OCI-LY1 (cell line): Measurements from ENCODE around the gene MPHOSPH8.
"Not testable (repeated sequence)": the region's sequence is repeated elsewhere in the genome, so short reads cannot be mapped to it uniquely, and the experiment has no call there.

Experiments used
- H2AFZ ChIP-seq: fragments of 200-600 bp; sonication (generic), shearing (Covaris generic); 2 replicates; pipeline ENCODE4 v1.6.0; 2014; ENCODE audit warnings: antibody characterized with exemption, mild to moderate bottlenecking, low read length
- H3F3A ChIP-seq: fragments of 200-600 bp; sonication (generic), shearing (Covaris generic); 2 replicates; pipeline ENCODE4 v1.6.0; 2014; ENCODE audit warnings: mild to moderate bottlenecking, antibody characterized with exemption, low read length, moderate library complexity; ENCODE audit not compliant: insufficient read depth
- H3K27ac ChIP-seq: fragments of 200-600 bp; sonication (generic); 2 replicates; pipeline ENCODE4 v1.5.1; 2014; ENCODE audit warnings: low read length, mixed run types, mild to moderate bottlenecking, low read depth; ENCODE audit not compliant: poor library complexity, severe bottlenecking
- H3K27me3 ChIP-seq: fragments of 200-600 bp; sonication (generic); 2 replicates; pipeline ENCODE4 v1.6.0; 2014; ENCODE audit warnings: antibody characterized with exemption, mild to moderate bottlenecking, low read length, moderate library complexity; ENCODE audit not compliant: insufficient read depth
- H3K36me3 ChIP-seq: fragments of 200-600 bp; sonication (generic); 2 replicates; pipeline ENCODE4 v1.6.1; 2014; ENCODE audit warnings: mild to moderate bottlenecking, antibody characterized with exemption, low read length, moderate library complexity, mixed read lengths; ENCODE audit not compliant: insufficient read depth
- H3K4me1 ChIP-seq: fragments of 200-600 bp; sonication (generic); 2 replicates; pipeline ENCODE4 v1.5.1; 2014; ENCODE audit warnings: mild to moderate bottlenecking, low read length, moderate library complexity; ENCODE audit not compliant: insufficient read depth, severe bottlenecking
- H3K4me2 ChIP-seq: fragments of 200-600 bp; sonication (generic), shearing (Covaris generic); 2 replicates; pipeline ENCODE4 v1.6.1; 2014; ENCODE audit warnings: low read length
- H3K4me3 ChIP-seq: fragments of 200-600 bp; sonication (generic); 2 replicates; pipeline ENCODE4 v1.5.1; 2014; ENCODE audit warnings: low read length, low read depth, mild to moderate bottlenecking, mixed read lengths; ENCODE audit not compliant: poor library complexity, severe bottlenecking
- H3K79me2 ChIP-seq: fragments of 200-600 bp; shearing (Covaris generic); 2 replicates; pipeline ENCODE4 v1.6.1; 2016; ENCODE audit warnings: mixed run types, low read length, mixed read lengths; ENCODE audit not compliant: insufficient read depth
- H3K9ac ChIP-seq: fragments of 200-600 bp; sonication (generic), shearing (Covaris generic); 2 replicates; pipeline ENCODE4 v1.6.1; 2014; ENCODE audit warnings: mild to moderate bottlenecking, low read length, mixed read lengths
- H3K9me2 ChIP-seq: fragments of 200-600 bp; sonication (generic), shearing (Covaris generic); 2 replicates; pipeline ENCODE4 v1.6.1; 2014; ENCODE audit warnings: low read depth, mild to moderate bottlenecking, low read length, mixed read lengths
- H3K9me3 ChIP-seq: fragments of 200-600 bp; shearing (Covaris generic); 2 replicates; pipeline ENCODE4 v1.6.1; 2014; ENCODE audit warnings: low read length, mixed read lengths
- H4K20me1 ChIP-seq: fragments of 200-600 bp; sonication (generic), shearing (Covaris generic); 2 replicates; pipeline ENCODE4 v1.6.0; 2016; ENCODE audit warnings: mild to moderate bottlenecking, low read length; ENCODE audit not compliant: insufficient read depth
- CTCF ChIP-seq: fragments of 200-600 bp; sonication (generic), shearing (Covaris generic); IDR thresholded peaks from 2 replicates; pipeline ENCODE4 v1.5.1; 2017; ENCODE audit warnings: mild to moderate bottlenecking, antibody characterized with exemption, low read length, moderate library complexity, mixed read lengths
- EZH2 ChIP-seq: fragments of 200-600 bp; sonication (generic), shearing (Covaris generic); IDR thresholded peaks from 2 replicates; pipeline ENCODE4 v1.8.0; 2017; ENCODE audit warnings: borderline replicate concordance, mixed run types, mild to moderate bottlenecking, antibody characterized with exemption, low read length, moderate library complexity, mixed read lengths

The MPHOSPH8 gene

DNA sequence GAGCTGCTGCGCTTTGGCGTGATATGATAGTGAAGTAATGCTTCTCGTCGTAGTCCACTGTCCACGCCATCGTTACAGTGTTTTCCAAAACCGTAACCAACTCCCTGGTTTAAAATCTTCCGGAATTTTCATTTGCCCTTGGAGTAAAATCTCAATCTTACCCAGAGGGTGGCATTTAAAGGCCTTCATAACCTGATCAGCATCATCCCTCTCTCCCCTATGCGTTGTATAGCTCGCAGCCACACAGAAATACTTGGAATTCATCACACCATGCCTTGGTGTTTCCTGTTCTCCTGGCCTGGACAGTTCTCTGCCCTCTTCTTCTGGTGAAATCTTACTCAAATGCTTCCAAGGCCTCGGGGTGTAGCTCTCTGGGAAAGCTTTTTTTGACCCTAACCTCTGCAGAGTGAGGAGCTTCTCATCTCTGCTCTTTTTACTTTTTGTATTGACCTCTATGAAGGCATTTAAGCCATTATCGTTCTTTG lies 839 bp downstream of the MPHOSPH8 start:
- H2AFZ ChIP-seq, result no peak overlapping the region
- no peaks in the 10 kb centered on the region for H3F3A ChIP-seq

DNA sequence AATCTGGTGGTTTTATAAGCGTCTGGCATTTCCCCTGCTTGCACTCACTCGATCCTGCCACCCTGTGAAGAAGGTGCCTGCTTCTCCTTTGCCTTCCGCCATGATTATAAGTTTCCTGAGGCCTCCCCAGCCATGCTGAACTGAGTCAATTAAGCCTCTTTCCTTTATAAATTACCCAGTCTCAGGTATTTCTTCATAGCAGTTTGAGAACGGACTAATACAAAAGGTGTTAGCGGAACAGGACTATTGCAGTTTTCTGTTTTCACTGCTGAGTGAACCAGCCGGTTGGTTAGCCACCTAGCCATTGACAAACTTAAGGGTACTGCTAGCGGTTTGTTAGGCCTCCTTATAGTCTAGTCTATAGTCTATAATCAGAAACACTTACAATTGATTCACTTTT lies 2.5 kb downstream of the MPHOSPH8 start:
- not testable (repeated sequence) for H3K36me3 ChIP-seq, H3K9me3 ChIP-seq, H3K27me3 ChIP-seq, H3F3A ChIP-seq, H2AFZ ChIP-seq, H4K20me1 ChIP-seq, H3K9ac ChIP-seq, H3K27ac ChIP-seq, H3K9me2 ChIP-seq
- Histone ChIP-seq H3K79me2 (peaks cover 55% of the 10 kb centered on the region), H3K4me2 (peak overlapping the region; percentile 91; the same call in 1 of the 2 replicates), H3K4me1 (peaks cover 22% of the 10 kb centered on the region), H3K4me3 (peak overlapping the region; percentile 65)

More for the DNA sequence above, 839 bp downstream of the MPHOSPH8 start:
- Histone ChIP-seq H3K27me3 (no peaks in the 10 kb centered on the region), H3K4me2 (peak overlapping the region; percentile 91), H3K9ac (peak overlapping the region; percentile 78), H3K4me1 (peaks cover 22% of the 10 kb centered on the region), H4K20me1 (no peaks in the 10 kb centered on the region), H3K4me3 (peak overlapping the region; percentile 65), H3K27ac (no peak overlapping the region), H3K9me3 (no peaks in the 10 kb centered on the region), H3K36me3 (peaks cover 4% of the 10 kb centered on the region; the same call in 1 of the 2 replicates), H3K79me2 (peaks cover 42% of the 10 kb centered on the region), H3K9me2 (no peaks in the 10 kb centered on the region)
- TF ChIP-seq EZH2 (no peak), CTCF (no peak)

DNA sequence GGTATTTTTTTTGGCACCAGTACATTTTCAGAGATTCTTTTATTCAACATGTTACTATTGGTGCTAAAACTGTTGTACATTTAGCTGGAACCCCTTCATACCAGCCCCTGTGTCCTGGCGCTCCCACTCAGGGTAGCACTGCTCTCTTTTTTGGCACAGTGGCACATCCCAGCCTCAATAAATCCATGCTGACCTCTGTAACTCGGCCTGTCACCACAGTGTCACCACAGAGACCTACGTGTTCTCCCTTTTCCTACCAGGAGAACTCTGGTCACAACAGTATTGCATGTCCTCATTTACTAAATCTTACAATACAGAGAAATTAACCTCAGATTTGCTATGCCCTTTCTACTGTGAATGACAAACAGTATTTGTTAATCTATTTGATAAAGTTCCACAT lies 10.2 kb downstream of the MPHOSPH8 start:
- H3K9me2 ChIP-seq, result no peaks in the 10 kb centered on the region
- TF ChIP-seq EZH2 (no peak), CTCF (no peak)
- H3F3A ChIP-seq, result no peaks in the 10 kb centered on the region
- no peak overlapping the region for H3K27ac ChIP-seq
- no peaks in the 10 kb centered on the region for H3K4me1 ChIP-seq
- no peak overlapping the region for H2AFZ ChIP-seq
- no peak overlapping the region for H3K4me3 ChIP-seq
- peaks cover 55% of the 10 kb centered on the region for H3K36me3 ChIP-seq
- H3K9me3 ChIP-seq, result no peaks in the 10 kb centered on the region
- no peak overlapping the region for H3K9ac ChIP-seq
- no peaks in the 10 kb centered on the region for H4K20me1 ChIP-seq
- peaks cover 17% of the 10 kb centered on the region for H3K79me2 ChIP-seq
- no peaks in the 10 kb centered on the region for H3K27me3 ChIP-seq
- H3K4me2 ChIP-seq, result no peak overlapping the region

GRCh38 chr13:19645000-19645399 lies 11.5 kb downstream of the MPHOSPH8 start:
- H3K4me3 ChIP-seq, result no peak overlapping the region
- H3K79me2 ChIP-seq, result peaks cover 10% of the 10 kb centered on the region; the same call in 1 of the 2 replicates
- no peak for TF ChIP-seq CTCF
- no peak for TF ChIP-seq EZH2
- H3K4me1 ChIP-seq, result no peaks in the 10 kb centered on the region
- no peak overlapping the region for H3K9ac ChIP-seq
- no peaks in the 10 kb centered on the region for H3K27me3 ChIP-seq
- H3K36me3 ChIP-seq, result peaks cover 66% of the 10 kb centered on the region
- no peaks in the 10 kb centered on the region for H4K20me1 ChIP-seq
- H3K4me2 ChIP-seq, result no peak overlapping the region
- no peak overlapping the region for H2AFZ ChIP-seq
- H3K9me2 ChIP-seq, result no peaks in the 10 kb centered on the region
- no peak overlapping the region for H3K27ac ChIP-seq
- H3K9me3 ChIP-seq, result no peaks in the 10 kb centered on the region
- no peaks in the 10 kb centered on the region for H3F3A ChIP-seq
